Spleen (tissue), 7 donors: Measurements from ENCODE around the gene ENTR1.
"Not testable (repeated sequence)": the region's sequence is repeated elsewhere in the genome, so short reads cannot be mapped to it uniquely, and the experiment has no call there.

ENCODE experiments used
- CTCF ChIP-seq, 11 experiments: fragments of 200-600 bp in 7 of 11; fragments of 450-650 bp in 4 of 11; sonication (generic) in 4 of 11; IDR thresholded peaks in 8 of 11; conservative IDR thresholded peaks in 3 of 11; 1 replicate in 7 of 11; 2 replicates in 4 of 11; pipeline versions ENCODE4 v1.4.0 to v1.8.0; 2016 to 2021; ENCODE audit warnings: antibody characterized with exemption in 11 of 11, inconsistent platforms in 4 of 11, mild to moderate bottlenecking in 1 of 11
- POLR2A ChIP-seq, 3 donors: fragments of 450-650 bp; IDR thresholded peaks; one replicate each; pipeline ENCODE4 v1.5.1; 2017; ENCODE audit warnings: antibody characterized with exemption in 3 of 3, mild to moderate bottlenecking in 1 of 3
- donor health status: DM: no; HTN: no; CAD: no; lungs with moderate emphysema.
- donor health status: DM: no; HTN: no; CAD: no.
- donor health status: DM: no; HTN: no; CAD: no.

- not testable (repeated sequence) for TF ChIP-seq CTCF (IDR thresholded peaks at IDR 0.05 in 8 of 11, conservative IDR thresholded peaks at IDR 0.05 in 3 of 11); POLR2A (IDR thresholded peaks at IDR 0.05)
These were observed 15.0 kb upstream of the ENTR1 start for GRCh38 chr9:136425367-136425766.
